Measurements from ENCODE around the gene ARHGAP40. TPM values are rescaled to one million over a fixed set of nuclear protein-coding genes. Genes with fewer than 3 reads are reported as not detected.

Gene ARHGAP40
- total and polyA plus RNA-seq, 2 of the 13 experiments (the other 11 are each of a cell fraction or from before 2014, with no cell fraction given): 0.75 to 2.1 TPM

- TF ChIP-seq TERF1 (CRISPR knock-in tag; IDR thresholded peaks at IDR 0.05) (0 out of 2 replicates have a peak, but pooled peaks have one; percentile 85), KMT2B (CRISPR knock-in tag; IDR thresholded peaks at IDR 0.05) (peak; percentile 86), ETS1 (CRISPR knock-in tag; IDR thresholded peaks at IDR 0.05) (0 out of 2 replicates have a peak, but pooled peaks have one; percentile 78), MYPOP (CRISPR knock-in tag; IDR thresholded peaks at IDR 0.05) (peak; percentile 76; the same call in 1 of the 2 replicates), NFKBIZ (CRISPR knock-in tag; IDR thresholded peaks at IDR 0.05) (peak; percentile 97), GATAD2A (CRISPR knock-in tag; IDR thresholded peaks at IDR 0.05) (peak; percentile 78), BRCA1 (CRISPR knock-in tag; IDR thresholded peaks at IDR 0.05) (peak; percentile 99), ZNF558 (CRISPR knock-in tag; IDR thresholded peaks at IDR 0.05; ENCODE audit: borderline replicate concordance) (peak; percentile 97; the same call in 1 of the 2 replicates), ZFP82 (CRISPR knock-in tag; IDR thresholded peaks at IDR 0.05; ENCODE audit: borderline replicate concordance) (no peak; the same call in 1 of the 2 replicates), STAT5B (CRISPR knock-in tag; IDR thresholded peaks at IDR 0.05) (peak; percentile 92; the same call in 1 of the 2 replicates), DBP (CRISPR knock-in tag; IDR thresholded peaks at IDR 0.05; ENCODE audit: not compliant biosample characterization) (peak; percentile 97), MLLT10 (CRISPR knock-in tag; IDR thresholded peaks at IDR 0.05) (0 out of 2 replicates have a peak, but pooled peaks have one; percentile 7), ZNF235 (CRISPR knock-in tag; IDR thresholded peaks at IDR 0.05; ENCODE audit: borderline replicate concordance) (peak; percentile 89; the same call in 1 of the 2 replicates), ZBTB21 (CRISPR knock-in tag; IDR thresholded peaks at IDR 0.05) (peak; percentile 70; the same call in 1 of the 2 replicates), NR1H2 (CRISPR knock-in tag; IDR thresholded peaks at IDR 0.05; ENCODE audit: borderline replicate concordance, low read depth) (no peak), HNRNPLL (IDR thresholded peaks at IDR 0.05; ENCODE audit: low read depth, low read length, poor library complexity, severe bottlenecking) (no peak), PRPF4 (IDR thresholded peaks at IDR 0.05; ENCODE audit: low read depth, low read length, poor library complexity, severe bottlenecking) (no peak), ZSCAN30 (CRISPR knock-in tag; IDR thresholded peaks at IDR 0.05) (peak; percentile 79; the same call in 1 of the 2 replicates), CHD2 (IDR thresholded peaks at IDR 0.05; ENCODE audit: low read depth, low read length) (no peak), NFE2L2 (IDR thresholded peaks at IDR 0.05; ENCODE audit: low read length) (no peak), RNF219 (CRISPR knock-in tag; IDR thresholded peaks at IDR 0.05) (peak; percentile 41; the same call in 1 of the 2 replicates), RCOR2 (CRISPR knock-in tag; IDR thresholded peaks at IDR 0.05) (no peak), BRF2 (CRISPR knock-in tag; IDR thresholded peaks at IDR 0.05) (no peak)
Observed at GRCh38 chr20:38685853-38686473, 84.4 kb downstream of the ARHGAP40 start (continued).
